Thyroid gland (tissue), 4 donors: ENCODE results near the gene NDUFS7.

ENCODE experiments used
- POLR2A ChIP-seq, 2 donors: fragments of 450-650 bp; IDR thresholded peaks; one replicate each; pipeline ENCODE4 v1.6.1; 2017; ENCODE audit warnings: antibody characterized with exemption in 2 of 2, mild to moderate bottlenecking in 2 of 2, moderate library complexity in 1 of 2
- TF ChIP-seq, protein P1 (sequence below), 6 experiments: fragments of 200-600 bp in 3 of 6; fragments of 450-650 bp in 3 of 6; sonication (generic) in 3 of 6; IDR thresholded peaks; one replicate each; pipeline ENCODE4 v1.5.1; 2016 to 2019; ENCODE audit warnings: antibody characterized with exemption in 6 of 6, mild to moderate bottlenecking in 2 of 6, inconsistent platforms in 1 of 6, moderate library complexity in 1 of 6

DNA sequence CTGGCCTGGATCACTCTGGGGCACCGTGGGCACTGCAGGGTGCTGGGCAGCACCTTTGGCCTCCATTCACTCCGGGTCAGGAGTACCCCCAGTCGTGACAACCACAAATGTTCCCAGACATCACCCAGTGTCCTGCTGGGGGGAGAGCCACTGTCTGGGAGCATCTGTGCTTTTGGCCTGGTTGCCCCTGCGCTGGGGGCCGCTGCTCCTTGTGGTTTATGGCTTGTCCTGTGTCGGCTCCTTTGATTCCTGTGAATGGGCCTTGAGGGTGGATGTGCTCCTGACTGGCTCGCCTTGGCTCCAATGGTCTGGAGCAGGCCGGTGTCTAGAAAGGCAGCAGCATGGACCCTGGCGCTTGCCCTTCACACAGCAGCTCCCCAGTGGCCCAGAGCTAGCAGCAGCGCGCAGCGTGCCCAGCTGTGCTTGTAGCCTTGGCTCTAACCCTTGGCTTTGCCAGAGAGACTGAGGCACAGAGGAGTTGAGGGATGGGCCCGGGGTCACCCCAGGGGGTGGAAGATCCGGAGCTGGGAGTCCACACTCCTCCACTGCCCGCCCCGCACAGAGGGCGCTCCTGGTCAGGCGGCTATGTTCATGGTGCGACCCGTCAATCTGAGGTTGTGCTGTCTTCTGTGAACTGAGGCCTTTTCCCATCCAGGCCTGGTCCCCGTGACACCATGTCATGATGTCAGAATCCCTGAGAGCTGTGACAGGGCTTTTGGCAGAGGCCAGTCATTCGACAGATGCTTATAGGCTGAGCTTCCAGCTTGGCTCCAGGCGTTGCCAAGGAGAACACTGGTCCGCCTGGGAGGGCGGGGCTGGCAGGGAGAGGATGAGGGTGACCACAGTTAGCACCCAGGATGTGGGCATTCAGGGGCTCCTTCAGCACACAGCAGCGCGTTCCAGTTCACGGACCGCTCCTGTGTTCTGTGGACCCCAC, 27.8 kb downstream of the NDUFS7 start:
- TF ChIP-seq POLR2A (IDR thresholded peaks at IDR 0.05), result no peak
- TF ChIP-seq, protein P1, sequence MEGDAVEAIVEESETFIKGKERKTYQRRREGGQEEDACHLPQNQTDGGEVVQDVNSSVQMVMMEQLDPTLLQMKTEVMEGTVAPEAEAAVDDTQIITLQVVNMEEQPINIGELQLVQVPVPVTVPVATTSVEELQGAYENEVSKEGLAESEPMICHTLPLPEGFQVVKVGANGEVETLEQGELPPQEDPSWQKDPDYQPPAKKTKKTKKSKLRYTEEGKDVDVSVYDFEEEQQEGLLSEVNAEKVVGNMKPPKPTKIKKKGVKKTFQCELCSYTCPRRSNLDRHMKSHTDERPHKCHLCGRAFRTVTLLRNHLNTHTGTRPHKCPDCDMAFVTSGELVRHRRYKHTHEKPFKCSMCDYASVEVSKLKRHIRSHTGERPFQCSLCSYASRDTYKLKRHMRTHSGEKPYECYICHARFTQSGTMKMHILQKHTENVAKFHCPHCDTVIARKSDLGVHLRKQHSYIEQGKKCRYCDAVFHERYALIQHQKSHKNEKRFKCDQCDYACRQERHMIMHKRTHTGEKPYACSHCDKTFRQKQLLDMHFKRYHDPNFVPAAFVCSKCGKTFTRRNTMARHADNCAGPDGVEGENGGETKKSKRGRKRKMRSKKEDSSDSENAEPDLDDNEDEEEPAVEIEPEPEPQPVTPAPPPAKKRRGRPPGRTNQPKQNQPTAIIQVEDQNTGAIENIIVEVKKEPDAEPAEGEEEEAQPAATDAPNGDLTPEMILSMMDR (IDR thresholded peaks at IDR 0.05), result no peak
